NCI-H2029 treated with DMSO at 0.1 percent for 48 hours (cell line): Measurements from ENCODE around the gene PIP5K1B.

ENCODE experiments used
- DNase-seq: peaks from one replicate; lab custom pipeline; 2025; lab: John Stamatoyannopoulos, UW

PIP5K1B gene

GRCh38 chr9:68913054-68913453 lies 208.0 kb downstream of the PIP5K1B start:
- DNase-seq: peak; percentile 36

- DNase-seq: peak; percentile 49
Observed at GRCh38 chr9:68914751-68915150, 209.7 kb downstream of the PIP5K1B start.

- DNase-seq: no peak
Observed at GRCh38 chr9:68919661-68920060, 214.6 kb downstream of the PIP5K1B start.

GRCh38 chr9:68920921-68921320 lies 215.9 kb downstream of the PIP5K1B start:
- DNase-seq: no peak

- DNase-seq: no peak
Observed at GRCh38 chr9:68923480-68923879, 218.4 kb downstream of the PIP5K1B start.

- DNase-seq: no peak
Observed at GRCh38 chr9:68925175-68925574, 220.1 kb downstream of the PIP5K1B start.

GRCh38 chr9:68927165-68927564 lies 222.1 kb downstream of the PIP5K1B start:
- DNase-seq: no peak

- DNase-seq: no peak
Observed at GRCh38 chr9:68931821-68932220, 226.8 kb downstream of the PIP5K1B start.

GRCh38 chr9:68932458-68932857 lies 227.4 kb downstream of the PIP5K1B start:
- no peak for DNase-seq

GRCh38 chr9:68933434-68934328 lies 228.6 kb downstream of the PIP5K1B start:
- no peak for DNase-seq

GRCh38 chr9:68934329-68934644 lies 229.2 kb downstream of the PIP5K1B start:
- DNase-seq: no peak

GRCh38 chr9:68940573-68940972 lies 235.5 kb downstream of the PIP5K1B start:
- DNase-seq: no peak

- DNase-seq: no peak
Observed at GRCh38 chr9:68941780-68942459, 236.9 kb downstream of the PIP5K1B start.

- no peak for DNase-seq
Observed at GRCh38 chr9:68942790-68943189, 237.8 kb downstream of the PIP5K1B start.

- DNase-seq: no peak
Observed at GRCh38 chr9:68947015-68947414, 242.0 kb downstream of the PIP5K1B start.

- no peak for DNase-seq
Observed at GRCh38 chr9:68947842-68948569, 243.0 kb downstream of the PIP5K1B start.

- DNase-seq: no peak
Observed at GRCh38 chr9:68949271-68950000, 244.4 kb downstream of the PIP5K1B start.

- DNase-seq: no peak
Observed at GRCh38 chr9:68950188-68950587, 245.1 kb downstream of the PIP5K1B start.

- DNase-seq: no peak
Observed at GRCh38 chr9:68950689-68951088, 245.6 kb downstream of the PIP5K1B start.

- DNase-seq: no peak
Observed at GRCh38 chr9:68951879-68952659, 247.0 kb downstream of the PIP5K1B start.

- DNase-seq: no peak
Observed at GRCh38 chr9:68953771-68954170, 248.7 kb downstream of the PIP5K1B start.
